ENCODE results near the gene UBAP1.
"Not testable (repeated sequence)": the region's sequence is repeated elsewhere in the genome, so short reads cannot be mapped to it uniquely, and the experiment has no call there.

UBAP1 gene

DNA sequence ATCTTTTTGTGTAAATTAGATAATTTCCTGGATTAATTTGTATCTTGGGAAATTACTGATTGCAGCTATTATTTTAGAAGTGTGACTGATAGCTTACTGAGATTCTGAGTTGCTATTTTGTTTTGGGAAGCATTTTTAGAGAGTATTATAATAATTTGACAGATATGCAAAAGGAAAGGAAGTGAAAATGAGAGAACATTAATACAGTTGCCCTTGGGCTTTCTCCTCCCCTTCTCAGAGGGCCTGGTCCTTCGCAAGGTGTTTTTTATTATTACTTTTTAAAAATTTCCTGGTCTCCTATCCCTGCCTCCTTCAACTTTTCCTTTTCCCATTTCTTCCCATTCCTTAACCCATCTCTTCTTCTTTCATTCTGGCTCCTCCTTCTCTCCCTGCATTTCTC, 32.6 kb downstream of the UBAP1 start:
- DNase-seq (ENCODE audit: extremely low read depth, low read depth): no peak
- no peak for TF ChIP-seq CTCF (IDR thresholded peaks at IDR 0.05; ENCODE audit: low read depth, low read length)

- not testable (repeated sequence) for DNase-seq (ENCODE audit: extremely low read depth, low read depth)
Observed at GRCh38 chr9:34214354-34215000, 35.6 kb downstream of the UBAP1 start.

DNA sequence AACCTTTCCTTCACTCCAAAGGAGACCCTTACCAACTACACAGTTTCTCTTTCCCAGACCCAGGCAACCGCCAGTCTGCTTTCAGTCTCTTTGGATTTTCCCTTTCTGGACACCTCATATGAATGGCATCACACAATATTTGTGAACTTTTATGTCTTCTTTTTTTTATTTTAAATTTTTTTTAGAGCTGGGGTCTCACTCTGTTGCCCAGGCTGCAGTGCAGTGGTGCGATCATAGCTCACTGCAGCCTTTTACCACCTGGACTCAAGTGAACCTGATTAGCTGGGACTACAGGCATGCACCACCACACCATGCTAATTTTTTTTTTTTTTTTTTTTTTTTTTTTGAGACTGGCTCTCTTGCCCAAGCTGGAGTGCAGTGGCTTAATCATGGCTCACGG, 37.5 kb downstream of the UBAP1 start:
- TF ChIP-seq CTCF (IDR thresholded peaks at IDR 0.05; ENCODE audit: low read depth, low read length): no peak
- no peak for DNase-seq (ENCODE audit: extremely low read depth, low read depth)

GRCh38 chr9:34217015-34217414, 38.2 kb downstream of the UBAP1 start:
- not testable (repeated sequence) for DNase-seq (ENCODE audit: extremely low read depth, low read depth)

DNA sequence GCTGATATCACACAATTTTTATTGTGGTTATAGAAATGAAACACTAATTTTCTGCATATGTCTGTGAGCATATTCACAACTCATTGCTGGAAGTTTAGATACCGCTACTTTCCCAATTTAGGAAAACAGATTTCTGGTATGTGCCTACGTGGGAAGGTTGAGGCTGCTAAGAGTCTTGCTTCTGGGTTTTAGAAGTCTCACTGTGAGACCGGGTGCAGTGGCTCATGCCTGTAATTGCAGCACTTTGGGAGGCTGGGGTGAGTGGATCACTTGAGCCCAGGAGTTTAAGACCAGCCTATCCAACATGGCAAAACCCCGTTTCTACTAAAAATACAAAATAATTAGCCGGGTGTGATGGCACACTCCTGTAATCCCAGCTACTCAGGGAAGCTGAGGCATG, 39.6 kb downstream of the UBAP1 start:
- TF ChIP-seq CTCF (IDR thresholded peaks at IDR 0.05; ENCODE audit: low read depth, low read length): no peak
- DNase-seq (ENCODE audit: extremely low read depth, low read depth): no peak

GRCh38 chr9:34219421-34219820, 40.6 kb downstream of the UBAP1 start:
- no peak for TF ChIP-seq CTCF (IDR thresholded peaks at IDR 0.05; ENCODE audit: low read depth, low read length)
- DNase-seq (ENCODE audit: extremely low read depth, low read depth): no peak

- TF ChIP-seq CTCF (IDR thresholded peaks at IDR 0.05; ENCODE audit: low read depth, low read length): no peak
- no peak for DNase-seq (ENCODE audit: extremely low read depth, low read depth)
Observed at GRCh38 chr9:34220218-34220617, 41.4 kb downstream of the UBAP1 start.

DNA sequence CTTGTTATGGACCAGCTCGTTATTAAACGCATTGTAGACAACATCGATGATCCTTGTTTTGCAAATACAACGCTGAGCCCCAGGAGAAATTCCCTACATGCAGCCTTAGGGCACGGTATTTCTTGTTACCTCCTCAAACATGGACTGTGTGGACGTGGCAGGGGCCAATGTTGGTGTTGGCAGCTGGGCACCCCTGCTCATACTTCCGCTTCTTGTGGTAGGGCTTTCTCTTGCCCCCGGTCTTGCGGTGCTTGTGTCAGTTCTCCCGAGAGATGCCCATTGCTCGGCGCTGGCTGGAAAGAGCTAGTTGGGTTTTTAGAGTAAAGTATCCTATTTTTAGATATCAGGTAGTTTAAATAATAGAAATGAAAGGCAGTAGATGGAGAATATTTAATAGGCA, 45.5 kb downstream of the UBAP1 start:
- no peak for TF ChIP-seq CTCF (IDR thresholded peaks at IDR 0.05; ENCODE audit: low read depth, low read length)
- no peak for DNase-seq (ENCODE audit: extremely low read depth, low read depth)

- DNase-seq (ENCODE audit: extremely low read depth, low read depth): not testable (repeated sequence)
Observed at GRCh38 chr9:34226144-34226760, 47.4 kb downstream of the UBAP1 start.
